Pancreas (tissue), 10 donors: ENCODE results near the gene NIPA2. TPM values are rescaled to one million over a fixed set of nuclear protein-coding genes. Genes with fewer than 3 reads are reported as not detected.

Experiments
- ATAC-seq, 4 donors: fragments of 200-7000 bp; cut with Tn5 transposase; one replicate each; pipeline versions ENCODE4 v1.8.0 to v1.9.1; 2020; ENCODE audit warnings: mild to moderate bottlenecking in 4 of 4, moderate library complexity in 4 of 4
- DNase-seq, 6 donors: peaks; one replicate each; pipeline ENCODE4 v3.0.0-alpha.2; 2020
- FAIRE-seq: peaks from 2 replicates; lab custom pipeline; 2012; peaks lifted over from hg19 to GRCh38; lab: Jason Lieb, UNC
- H3K27ac ChIP-seq, 4 donors: fragments of 200-600 bp; sonication (generic); 1 replicate in 3 of 4; 2 replicates in 1 of 4; pipeline versions ENCODE4 v1.5.0 to v1.8.0; 2020
- H3K27me3 ChIP-seq, 4 donors: fragments of 200-600 bp; one replicate each; pipeline ENCODE4 v1.8.0; 2021
- H3K36me3 ChIP-seq, 3 donors: fragments of 200-600 bp; sonication (generic) in 1 of 3; one replicate each; pipeline versions ENCODE4 v1.5.0 to v1.8.0; 2020 to 2021
- H3K4me1 ChIP-seq, 3 donors: fragments of 200-600 bp; one replicate each; pipeline ENCODE4 v1.8.0; 2021
- H3K4me3 ChIP-seq, 4 donors: fragments of 200-600 bp; sonication (generic) in 2 of 4; one replicate each; pipeline versions ENCODE4 v1.5.0 to v1.8.0; 2020 to 2021
- H3K9me3 ChIP-seq, 4 donors: fragments of 200-600 bp; one replicate each; pipeline ENCODE4 v1.8.0; 2021
- CTCF ChIP-seq, 4 donors: fragments of 200-600 bp; sonication (generic) in 3 of 4; IDR thresholded peaks; one replicate each; pipeline versions ENCODE4 v1.5.0 to v1.8.0; 2021; ENCODE audit warnings: antibody characterized with exemption in 4 of 4
- WGBS, 2 donors: extraction: QIAGEN DNeasy Blood & Tissue Kit; methylation state at CpG; one replicate each; pipeline ENCODE4 v1.1.7; 2013; 5-methylcytosine and 5-hydroxymethylcytosine counted together
- intact Hi-C, 3 donors: fragments of 100-400 bp; cut with DNase I; formaldehyde crosslinking; loops; one replicate each; pipeline versions ENCODE4 v1.11.1 to v1.14.2; 2022
- polyA plus RNA-seq, 2 donors: library from polyadenylated mRNA; stranded (reverse); fragments of 200-250 nt; gene quantifications; one replicate each; pipeline ENCODE4 v1.2.3, GENCODE V29; 2013
- total RNA-seq, 6 donors: library from RNA; stranded (reverse); fragmentation: NEBNext Ultra II Directional in 4 of 6; extraction: Animal tissue kit (Norgen Biotek cat#: 25700) in 4 of 6; gene quantifications; one replicate each; pipeline versions ENCODE4 v1.2.1 to v1.2.4, GENCODE V29; 2021 to 2023
- donor health status: healthy with polysubstance abuse.
- donor health status: DM: no; HTN: no; CAD: no; lungs with moderate emphysema.
- donor health status: DM: no; HTN: no; CAD: no.
- donor health status: control.
- donor health status: control.
- donor health status: Bipolar disorder and iron deficiency.
- donor health status: DM: yes; HTN: yes; CAD: no.
- donor health status: DM: no; HTN: no; CAD: no.
- donor health status: DM: no; HTN: no; CAD: no.
- donor health status: DM: yes; HTN: yes; CAD: no.

Gene NIPA2
- total and polyA plus RNA-seq, 8 donors, result 4.5 to 24.9 (median 16.6) TPM

- no peaks in the 10 kb centered on the region for H3K27me3 ChIP-seq
- no peak for TF ChIP-seq CTCF (IDR thresholded peaks at IDR 0.05)
- no peaks in the 10 kb centered on the region for H3K4me1 ChIP-seq
- DNase-seq (no peak), FAIRE-seq (no peak), ATAC-seq (no peak)
- H3K27ac ChIP-seq, result no peak overlapping the region
- intact Hi-C loops, result no loop called here
- H3K36me3 ChIP-seq, result peaks cover 0 to 49% (median 11%) of the 10 kb centered on the region in 3 donors
- H3K4me3 ChIP-seq, result no peak overlapping the region
- 40 to 42% methylated on average over 7 of the region's 7 CpGs for WGBS, 2 donors
- H3K9me3 ChIP-seq, result no peaks in the 10 kb centered on the region
These were observed 27.6 kb downstream of the NIPA2 start for GRCh38 chr15:22866079-22866478.

- no peaks in the 10 kb centered on the region for H3K4me1 ChIP-seq
- intact Hi-C loops, result no loop called here
- H3K27ac ChIP-seq, result no peak overlapping the region
- H3K36me3 ChIP-seq, result peaks cover 0 to 64% (median 22%) of the 10 kb centered on the region in 3 donors
- H3K4me3 ChIP-seq, result no peak overlapping the region
- no peaks in the 10 kb centered on the region for H3K9me3 ChIP-seq
- FAIRE-seq, result no peak
- 88 to 96% methylated on average over 6 of the region's 6 CpGs for WGBS, 2 donors
- TF ChIP-seq CTCF (IDR thresholded peaks at IDR 0.05), result no peak
- no peak for DNase-seq
- H3K27me3 ChIP-seq, result no peaks in the 10 kb centered on the region
- ATAC-seq, result no peak
These were observed 29.4 kb downstream of the NIPA2 start for GRCh38 chr15:22867886-22868285.

GRCh38 chr15:22868495-22868894 lies 30.0 kb downstream of the NIPA2 start:
- no peaks in the 10 kb centered on the region for H3K4me1 ChIP-seq
- H3K36me3 ChIP-seq, result peaks cover 0 to 70% (median 22%) of the 10 kb centered on the region in 3 donors
- WGBS, 2 donors, result 73 to 77% methylated on average over 4 of the region's 4 CpGs
- H3K27ac ChIP-seq, result no peak overlapping the region
- no peaks in the 10 kb centered on the region for H3K9me3 ChIP-seq
- H3K27me3 ChIP-seq, result no peaks in the 10 kb centered on the region
- DNase-seq, result no peak
- intact Hi-C loops, result no loop called here
- no peak for ATAC-seq
- no peak overlapping the region for H3K4me3 ChIP-seq
- TF ChIP-seq CTCF (IDR thresholded peaks at IDR 0.05), result no peak
- FAIRE-seq, result no peak

GRCh38 chr15:22868928-22869327 lies 30.5 kb downstream of the NIPA2 start:
- intact Hi-C loops, result no loop called here
- no peak for FAIRE-seq
- Histone ChIP-seq H3K9me3 (no peaks in the 10 kb centered on the region), H3K4me1 (no peaks in the 10 kb centered on the region), H3K4me3 (no peak overlapping the region), H3K27ac (no peak overlapping the region), H3K27me3 (no peaks in the 10 kb centered on the region), H3K36me3 (peaks cover 0 to 75% (median 22%) of the 10 kb centered on the region in 3 donors)
- WGBS, 2 donors, result 89 to 94% methylated on average over 9 of the region's 9 CpGs
- DNase-seq, result no peak
- TF ChIP-seq CTCF (IDR thresholded peaks at IDR 0.05), result no peak
- no peak for ATAC-seq

GRCh38 chr15:22869856-22870255 lies 31.4 kb downstream of the NIPA2 start:
- intact Hi-C loops, result no loop called here
- ATAC-seq (no peak), FAIRE-seq (no peak), DNase-seq (no peak)
- TF ChIP-seq CTCF (IDR thresholded peaks at IDR 0.05), result no peak
- Histone ChIP-seq H3K27ac (no peak overlapping the region), H3K36me3 (peaks cover 0 to 81% (median 22%) of the 10 kb centered on the region in 3 donors), H3K4me1 (no peaks in the 10 kb centered on the region), H3K4me3 (no peak overlapping the region), H3K27me3 (no peaks in the 10 kb centered on the region), H3K9me3 (no peaks in the 10 kb centered on the region)
- 97% methylated on average over 12 of the region's 12 CpGs for WGBS, 2 donors
